Upper lobe of right lung (tissue), 1 donor: ENCODE measurements around the gene MSMO1. TPM values are rescaled to one million over a fixed set of nuclear protein-coding genes. Genes with fewer than 3 reads are reported as not detected.

Source experiments
- ATAC-seq: fragments of 200-7000 bp; cut with Tn5 transposase; one replicate; pipeline ENCODE4 v1.9.1; 2020; ENCODE audit warnings: mild to moderate bottlenecking, moderate library complexity
- DNase-seq: peaks from one replicate; pipeline ENCODE4 v3.0.0-alpha.2; 2020
- H3K27ac ChIP-seq: fragments of 200-600 bp; one replicate; pipeline ENCODE4 v1.8.0; 2022
- H3K27me3 ChIP-seq: fragments of 200-600 bp; one replicate; pipeline ENCODE4 v1.8.0; 2022; ENCODE audit warnings: mild to moderate bottlenecking
- H3K36me3 ChIP-seq: fragments of 200-600 bp; one replicate; pipeline ENCODE4 v1.8.0; 2022
- H3K4me1 ChIP-seq: fragments of 200-600 bp; one replicate; pipeline ENCODE4 v1.8.0; 2022
- H3K4me3 ChIP-seq: fragments of 200-600 bp; one replicate; pipeline ENCODE4 v1.8.0; 2022; ENCODE audit warnings: mild to moderate bottlenecking
- H3K9me3 ChIP-seq: fragments of 200-600 bp; one replicate; pipeline ENCODE4 v1.8.0; 2022
- intact Hi-C: fragments of 100-400 bp; cut with DNase I; formaldehyde crosslinking; loops from one replicate; pipeline ENCODE4 v1.11.0; 2022
- total RNA-seq: library from RNA; stranded (reverse); fragmentation: NEBNext Ultra II Directional; extraction: Animal tissue kit (Norgen Biotek cat#: 25700); gene quantifications from one replicate; pipeline ENCODE4 v1.2.1, GENCODE V29; 2021
- TF ChIP-seq, protein P1 (sequence below): fragments of 200-600 bp; IDR thresholded peaks from one replicate; pipeline ENCODE4 v1.8.0; 2022; ENCODE audit warnings: antibody characterized with exemption
- donor health status: DM: no; HTN: yes; CAD: no; lungs with severe emphysema.

The MSMO1 gene
- total RNA-seq, 1 donor from 2014 or later: 213 TPM

DNA sequence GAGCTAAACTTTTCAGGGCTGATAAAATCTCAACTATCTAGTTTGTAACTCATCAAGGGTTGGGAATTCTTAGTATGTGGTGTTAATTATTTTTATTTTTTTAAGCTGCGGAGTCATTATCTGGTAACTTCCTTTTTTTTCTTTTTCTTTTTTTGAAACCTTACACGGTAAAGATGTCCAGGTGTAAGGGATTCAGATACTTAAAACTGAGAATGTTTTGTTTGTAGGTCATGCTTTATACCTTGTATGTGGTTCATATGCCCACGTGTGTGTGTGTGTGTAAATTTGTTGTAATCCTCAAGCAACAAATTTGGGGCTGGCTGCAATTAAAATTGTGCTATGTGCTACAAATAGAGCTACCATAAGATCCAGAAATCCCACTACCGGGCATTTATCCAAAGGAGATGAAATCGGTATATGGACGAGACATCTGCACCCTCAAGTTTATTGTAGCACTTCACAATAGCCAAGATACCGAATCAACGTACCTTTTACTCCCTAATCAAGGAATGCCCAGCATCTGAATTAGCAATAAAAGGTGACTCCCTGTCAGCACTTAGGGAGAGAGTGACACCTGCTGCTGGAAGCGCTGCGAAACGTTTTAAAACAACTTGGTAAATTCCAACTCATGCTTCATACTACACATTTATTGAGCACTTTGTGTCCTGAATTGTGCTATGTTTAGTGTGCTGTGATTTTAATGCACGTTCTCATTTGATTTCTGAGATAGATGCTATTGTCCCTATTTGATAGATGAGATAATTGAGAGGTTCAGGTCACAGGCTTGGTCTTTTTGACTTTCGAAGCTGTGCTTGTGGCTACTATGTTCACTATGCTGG is 16.1 kb downstream of the MSMO1 start:
- ATAC-seq: no peak
- no peak for DNase-seq
- intact Hi-C loops: loop anchor here (5.0 kb wide), 1 partner anchor 211 kb away; no protein-coding TSS in a partner anchor

DNA sequence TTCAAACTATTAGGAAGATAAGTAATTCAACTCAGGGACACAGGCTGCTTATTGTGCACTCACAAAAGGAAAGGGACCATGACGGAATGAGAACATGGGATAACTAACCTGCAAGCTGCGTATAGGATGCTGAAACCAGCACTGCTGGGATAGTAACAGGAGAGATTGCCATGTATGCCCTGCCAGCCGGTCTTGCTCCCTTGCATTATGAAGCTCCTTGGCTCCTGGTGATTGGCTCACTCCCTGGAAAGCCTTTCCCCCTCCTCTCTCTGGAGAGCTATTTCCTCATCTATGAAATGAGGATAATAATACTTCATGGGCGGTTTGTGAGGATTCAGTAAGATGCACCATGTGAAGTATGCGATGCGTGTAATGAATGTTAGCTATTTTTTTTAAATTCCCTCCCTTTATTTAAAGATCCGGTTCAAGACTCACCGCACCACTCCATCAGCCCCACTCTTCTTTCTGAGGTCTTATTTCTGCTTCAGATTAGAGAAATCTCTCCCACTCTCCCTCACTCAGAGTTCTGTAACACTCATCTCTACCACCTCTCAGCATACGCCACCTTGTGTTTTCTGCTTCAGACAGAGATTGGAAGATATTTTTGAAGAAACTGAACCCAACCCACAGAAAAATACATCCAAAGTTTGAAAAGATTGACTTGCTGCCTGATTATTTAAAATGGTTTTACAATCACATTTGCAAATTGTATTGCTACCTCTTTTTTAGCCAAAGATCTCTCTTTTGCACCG is 18.4 kb downstream of the MSMO1 start:
- DNase-seq (no peak), ATAC-seq (peak; percentile 62)
- H3K9me3 ChIP-seq: no peaks in the 10 kb centered on the region
- no peaks in the 10 kb centered on the region for H3K27me3 ChIP-seq
- intact Hi-C loops: no loop called here
- H3K4me3 ChIP-seq: no peak overlapping the region
- no peak overlapping the region for H3K27ac ChIP-seq
- H3K36me3 ChIP-seq: peaks cover 18% of the 10 kb centered on the region
- H3K4me1 ChIP-seq: no peaks in the 10 kb centered on the region
- TF ChIP-seq, protein P1, sequence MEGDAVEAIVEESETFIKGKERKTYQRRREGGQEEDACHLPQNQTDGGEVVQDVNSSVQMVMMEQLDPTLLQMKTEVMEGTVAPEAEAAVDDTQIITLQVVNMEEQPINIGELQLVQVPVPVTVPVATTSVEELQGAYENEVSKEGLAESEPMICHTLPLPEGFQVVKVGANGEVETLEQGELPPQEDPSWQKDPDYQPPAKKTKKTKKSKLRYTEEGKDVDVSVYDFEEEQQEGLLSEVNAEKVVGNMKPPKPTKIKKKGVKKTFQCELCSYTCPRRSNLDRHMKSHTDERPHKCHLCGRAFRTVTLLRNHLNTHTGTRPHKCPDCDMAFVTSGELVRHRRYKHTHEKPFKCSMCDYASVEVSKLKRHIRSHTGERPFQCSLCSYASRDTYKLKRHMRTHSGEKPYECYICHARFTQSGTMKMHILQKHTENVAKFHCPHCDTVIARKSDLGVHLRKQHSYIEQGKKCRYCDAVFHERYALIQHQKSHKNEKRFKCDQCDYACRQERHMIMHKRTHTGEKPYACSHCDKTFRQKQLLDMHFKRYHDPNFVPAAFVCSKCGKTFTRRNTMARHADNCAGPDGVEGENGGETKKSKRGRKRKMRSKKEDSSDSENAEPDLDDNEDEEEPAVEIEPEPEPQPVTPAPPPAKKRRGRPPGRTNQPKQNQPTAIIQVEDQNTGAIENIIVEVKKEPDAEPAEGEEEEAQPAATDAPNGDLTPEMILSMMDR: peak; percentile 15

More for the DNA sequence above, 16.1 kb downstream of the MSMO1 start:
- no peaks in the 10 kb centered on the region for H3K9me3 ChIP-seq
- H3K27me3 ChIP-seq: no peaks in the 10 kb centered on the region
- no peaks in the 10 kb centered on the region for H3K4me1 ChIP-seq
- H3K27ac ChIP-seq: no peak overlapping the region
- H3K36me3 ChIP-seq: peaks cover 41% of the 10 kb centered on the region
- TF ChIP-seq, protein P1: peak; percentile 40
- no peak overlapping the region for H3K4me3 ChIP-seq

DNA sequence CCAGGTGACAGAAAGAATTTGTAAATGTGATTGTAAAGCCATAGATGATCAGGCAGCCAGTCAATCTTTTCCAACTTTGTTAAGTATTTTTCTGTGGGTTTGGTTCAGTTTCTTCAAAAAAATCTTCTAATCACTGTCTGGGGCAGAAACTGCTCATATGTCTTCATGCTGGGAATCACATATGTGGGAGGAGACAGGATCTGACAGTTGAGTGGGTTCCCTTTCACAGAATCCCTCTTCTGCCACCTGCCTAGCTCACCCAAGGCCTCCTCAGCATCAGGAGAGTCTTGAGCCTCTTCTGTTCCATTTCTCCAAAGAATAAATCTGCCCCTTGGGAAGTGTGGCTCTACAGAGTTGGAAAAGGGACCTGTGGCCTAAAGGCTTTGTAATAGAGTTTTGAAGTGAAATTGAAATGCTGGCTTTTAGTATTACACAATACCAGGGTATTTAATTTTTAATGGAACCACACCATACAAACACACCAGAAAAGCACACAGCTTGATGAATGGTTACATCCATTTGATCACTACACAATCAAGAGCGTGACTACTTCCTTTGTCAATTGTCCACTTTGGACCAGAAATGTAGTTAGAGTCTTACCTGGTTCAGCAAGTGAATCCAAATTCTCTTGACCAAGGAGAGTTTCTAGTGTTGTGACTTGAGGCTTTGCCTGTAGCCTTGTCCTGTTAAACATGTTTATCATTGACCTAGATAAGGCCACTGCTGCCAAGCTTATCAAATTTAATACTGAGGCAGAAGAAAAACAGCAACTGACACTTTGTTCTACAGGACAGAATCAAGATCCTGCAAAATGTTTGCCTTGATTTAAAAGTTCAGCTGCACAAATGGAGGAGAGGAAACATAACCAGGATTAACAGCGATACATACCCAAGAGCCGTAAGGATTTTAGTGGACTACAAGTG is 20.4 kb downstream of the MSMO1 start:
- ATAC-seq (no peak), DNase-seq (no peak)
- Histone ChIP-seq H3K4me3 (no peak overlapping the region), H3K36me3 (no peaks in the 10 kb centered on the region), H3K27ac (no peak overlapping the region), H3K27me3 (no peaks in the 10 kb centered on the region), H3K4me1 (no peaks in the 10 kb centered on the region), H3K9me3 (no peaks in the 10 kb centered on the region)
- intact Hi-C loops: no loop called here
- TF ChIP-seq, protein P1: no peak

DNA sequence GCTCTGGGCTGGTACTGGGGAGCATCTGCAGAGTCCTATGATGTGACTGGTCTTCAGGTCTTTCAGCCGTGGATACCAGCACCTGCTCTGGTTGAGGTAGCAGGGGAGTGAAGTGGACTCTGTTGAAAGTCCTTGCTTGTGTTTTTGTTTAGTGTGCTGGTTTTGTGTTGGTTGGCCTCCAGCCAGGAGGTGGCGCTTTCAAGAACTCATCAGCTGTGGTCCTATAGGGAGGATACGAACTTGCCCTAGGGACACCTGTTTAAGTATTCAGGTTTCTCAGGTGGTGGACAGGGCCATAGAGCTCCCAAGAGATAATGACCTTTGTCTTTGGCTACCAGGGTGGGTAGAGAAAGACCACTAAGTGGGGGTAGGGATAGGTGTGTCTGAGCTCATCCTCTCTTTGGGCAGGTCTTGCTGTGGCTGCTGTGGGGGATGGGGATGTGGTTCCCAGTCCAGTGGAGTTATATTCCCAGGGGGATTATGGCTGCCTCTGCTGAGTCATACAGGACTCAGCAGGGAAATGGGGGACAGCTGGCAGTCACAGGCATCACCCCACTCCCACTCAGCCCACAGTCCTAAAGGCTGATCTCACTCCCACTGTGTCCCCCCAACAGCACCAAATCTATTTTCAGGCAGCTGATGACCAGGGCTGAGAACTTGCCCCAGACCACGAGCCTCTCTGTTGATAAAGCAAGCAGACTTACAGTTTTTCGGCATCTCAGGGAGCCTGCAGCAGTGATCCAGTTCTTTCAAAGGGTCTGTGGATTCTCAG is 24.1 kb downstream of the MSMO1 start:
- TF ChIP-seq, protein P1: no peak
- Histone ChIP-seq H3K4me3 (no peak overlapping the region), H3K27me3 (no peaks in the 10 kb centered on the region), H3K9me3 (no peaks in the 10 kb centered on the region), H3K27ac (no peak overlapping the region), H3K36me3 (no peaks in the 10 kb centered on the region), H3K4me1 (no peaks in the 10 kb centered on the region)
- intact Hi-C loops: no loop called here
- DNase-seq (no peak), ATAC-seq (no peak)

DNA sequence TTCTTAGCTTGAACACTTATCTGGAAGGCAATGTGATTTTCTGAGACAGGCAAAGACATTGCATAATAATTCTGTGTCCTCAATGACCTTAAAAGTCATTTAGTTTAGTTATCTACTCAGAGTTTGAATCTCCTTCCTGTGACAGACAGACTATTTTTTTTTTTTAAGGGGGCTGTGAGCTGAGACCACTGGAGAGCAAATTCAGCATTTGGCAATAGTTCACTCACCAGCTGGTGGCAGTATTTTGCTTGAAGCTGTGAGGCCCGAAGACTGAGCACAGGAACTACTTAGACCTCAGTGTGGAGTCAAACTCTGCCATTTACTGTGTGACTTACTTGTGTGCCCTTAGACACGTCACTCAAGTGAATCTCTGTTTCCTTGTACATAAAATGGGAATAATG is 28.4 kb downstream of the MSMO1 start:
- H3K4me3 ChIP-seq: no peak overlapping the region
- no peak overlapping the region for H3K27ac ChIP-seq
- ATAC-seq: peak; percentile 80
- TF ChIP-seq, protein P1: peak; percentile 45
- H3K36me3 ChIP-seq: no peaks in the 10 kb centered on the region
- intact Hi-C loops: no loop called here
- no peaks in the 10 kb centered on the region for H3K27me3 ChIP-seq
- peaks cover 8% of the 10 kb centered on the region for H3K4me1 ChIP-seq
- DNase-seq: no peak
- no peaks in the 10 kb centered on the region for H3K9me3 ChIP-seq
